GM19099 (cell line): Measurements from ENCODE around the gene METTL13.

ENCODE experiments used
- POLR2A ChIP-seq: IDR thresholded peaks from 3 replicates; pipeline ENCODE4 v1.6.1; 2011; ENCODE audit warnings: low read depth; ENCODE audit not compliant: insufficient read length; ENCODE audit errors: extremely low read depth

Gene METTL13

GRCh38 chr1:171790318-171790717, 8.9 kb downstream of the METTL13 start:
- TF ChIP-seq POLR2A = no peak

GRCh38 chr1:171792656-171793369, 11.4 kb downstream of the METTL13 start:
- no peak for TF ChIP-seq POLR2A

GRCh38 chr1:171793636-171794035, 12.2 kb downstream of the METTL13 start:
- no peak for TF ChIP-seq POLR2A

GRCh38 chr1:171794085-171794484, 12.6 kb downstream of the METTL13 start:
- no peak for TF ChIP-seq POLR2A

- TF ChIP-seq POLR2A = no peak
Measured at GRCh38 chr1:171796592-171796991, 15.1 kb downstream of the METTL13 start.

- TF ChIP-seq POLR2A = no peak
Measured at GRCh38 chr1:171798311-171798710, 16.9 kb downstream of the METTL13 start.

GRCh38 chr1:171798765-171799164, 17.3 kb downstream of the METTL13 start:
- TF ChIP-seq POLR2A = no peak

- TF ChIP-seq POLR2A = no peak
Measured at GRCh38 chr1:171799166-171799565, 17.7 kb downstream of the METTL13 start.

- TF ChIP-seq POLR2A = no peak
Measured at GRCh38 chr1:171800342-171800741, 18.9 kb downstream of the METTL13 start.

- no peak for TF ChIP-seq POLR2A
Measured at GRCh38 chr1:171800851-171801250, 19.4 kb downstream of the METTL13 start.

GRCh38 chr1:171801487-171801891, 20.0 kb downstream of the METTL13 start:
- no peak for TF ChIP-seq POLR2A

GRCh38 chr1:171802207-171802606, 20.7 kb downstream of the METTL13 start:
- TF ChIP-seq POLR2A = no peak

GRCh38 chr1:171803045-171803444, 21.6 kb downstream of the METTL13 start:
- no peak for TF ChIP-seq POLR2A

- no peak for TF ChIP-seq POLR2A
Measured at GRCh38 chr1:171803461-171804022, 22.1 kb downstream of the METTL13 start.

GRCh38 chr1:171805395-171806115, 24.1 kb downstream of the METTL13 start:
- TF ChIP-seq POLR2A = no peak

GRCh38 chr1:171807556-171807955, 26.1 kb downstream of the METTL13 start:
- no peak for TF ChIP-seq POLR2A
